ENCODE measurements around the gene SPATA1.

SPATA1 gene

DNA sequence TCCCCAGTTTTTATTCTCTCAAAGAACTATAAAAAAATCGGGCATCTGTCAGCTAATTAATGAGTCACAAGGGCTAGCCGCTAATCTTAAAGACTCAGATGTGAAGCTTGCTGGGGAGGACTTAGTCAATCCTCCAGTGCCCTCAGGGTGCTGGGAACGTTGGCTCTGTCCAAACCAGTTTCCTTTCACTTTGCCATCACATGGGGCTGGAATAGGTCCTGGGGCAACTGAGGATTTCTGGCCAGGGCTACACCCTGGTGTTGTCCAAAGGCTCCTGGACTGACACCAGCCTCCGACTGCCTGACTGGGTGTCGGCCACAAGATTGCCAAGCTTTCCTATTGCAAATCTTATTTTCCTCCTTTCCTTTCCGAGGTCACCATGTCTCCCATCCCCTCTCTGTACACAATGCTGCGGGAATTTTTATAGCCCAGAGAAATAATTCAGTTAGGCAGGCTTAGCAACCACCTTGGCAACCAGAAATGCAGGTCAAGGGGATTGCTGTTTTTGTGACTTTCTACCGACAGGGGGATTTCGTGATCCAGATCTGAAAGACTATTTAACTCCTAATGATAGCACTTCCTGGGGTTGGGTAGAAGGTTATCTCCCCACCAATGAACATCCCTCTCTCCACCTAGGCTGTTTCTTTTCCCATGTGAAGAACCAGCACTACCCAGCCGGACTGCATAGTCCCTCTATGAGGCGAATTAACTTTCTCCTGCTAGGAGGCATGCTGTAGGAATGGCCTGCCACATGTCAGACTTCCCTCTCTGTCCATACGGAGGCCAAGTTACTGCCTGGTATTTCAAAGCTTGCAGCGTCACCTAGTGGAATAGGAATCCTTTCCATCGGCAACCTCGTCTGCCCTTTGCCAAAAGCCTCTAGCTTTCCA lies 98.0 kb downstream of the SPATA1 start:
- Histone ChIP-seq H3K9ac (ENCODE audit: insufficient read length, low read depth) (no peak overlapping the region), H3K36me3 (ENCODE audit: insufficient read depth, insufficient read length, low read length) (no peaks in the 10 kb centered on the region), H3K4me3 (ENCODE audit: insufficient read length, low read depth) (no peak overlapping the region), H3K27me3 (ENCODE audit: insufficient read depth, insufficient read length) (no peaks in the 10 kb centered on the region), H3K9me3 (ENCODE audit: insufficient read depth, low read length) (peaks cover 52% of the 10 kb centered on the region), H3K4me1 (ENCODE audit: insufficient read depth, insufficient read length) (no peaks in the 10 kb centered on the region)
- DNase-seq (ENCODE audit: low read depth, low spot score) = peak; percentile 48
- TF ChIP-seq SUZ12 (IDR thresholded peaks at IDR 0.05; ENCODE audit: extremely low read depth, insufficient read depth, insufficient read length) (no peak), ZNF274 (IDR thresholded peaks at IDR 0.05; ENCODE audit: low read depth, low read length) (no peak), YY1 (IDR thresholded peaks at IDR 0.05; ENCODE audit: insufficient read depth, insufficient read length) (no peak)

DNA sequence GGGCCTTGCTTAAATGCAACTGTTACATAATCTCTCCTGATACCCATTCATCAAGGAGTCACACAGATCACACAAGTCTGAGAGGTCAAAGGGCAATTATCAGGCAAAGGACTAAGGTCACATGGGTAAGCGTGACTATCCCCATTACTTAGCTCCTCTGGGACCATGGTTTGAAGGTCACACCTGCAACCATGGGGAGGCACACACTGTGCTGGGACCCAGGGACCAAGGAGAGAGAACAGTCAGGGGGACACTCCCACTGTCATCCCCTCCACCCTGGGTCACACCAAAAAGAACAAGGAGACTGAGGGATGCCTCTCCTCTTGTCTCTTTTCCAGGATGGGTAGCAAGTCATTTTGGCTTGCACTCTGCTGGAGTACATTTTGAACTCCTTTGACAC lies 99.0 kb downstream of the SPATA1 start:
- no peaks in the 10 kb centered on the region for H3K27me3 ChIP-seq (ENCODE audit: insufficient read depth, insufficient read length)
- no peak overlapping the region for H3K9ac ChIP-seq (ENCODE audit: insufficient read length, low read depth)
- H3K36me3 ChIP-seq (ENCODE audit: insufficient read depth, insufficient read length, low read length) = no peaks in the 10 kb centered on the region
- H3K4me1 ChIP-seq (ENCODE audit: insufficient read depth, insufficient read length) = no peaks in the 10 kb centered on the region
- peaks cover 62% of the 10 kb centered on the region for H3K9me3 ChIP-seq (ENCODE audit: insufficient read depth, low read length)
- DNase-seq (ENCODE audit: low read depth, low spot score) = no peak
- no peak overlapping the region for H3K4me3 ChIP-seq (ENCODE audit: insufficient read length, low read depth)
- TF ChIP-seq ZNF274 (IDR thresholded peaks at IDR 0.05; ENCODE audit: low read depth, low read length) = no peak
- TF ChIP-seq YY1 (IDR thresholded peaks at IDR 0.05; ENCODE audit: insufficient read depth, insufficient read length) = no peak
- TF ChIP-seq SUZ12 (IDR thresholded peaks at IDR 0.05; ENCODE audit: extremely low read depth, insufficient read depth, insufficient read length) = no peak

DNA sequence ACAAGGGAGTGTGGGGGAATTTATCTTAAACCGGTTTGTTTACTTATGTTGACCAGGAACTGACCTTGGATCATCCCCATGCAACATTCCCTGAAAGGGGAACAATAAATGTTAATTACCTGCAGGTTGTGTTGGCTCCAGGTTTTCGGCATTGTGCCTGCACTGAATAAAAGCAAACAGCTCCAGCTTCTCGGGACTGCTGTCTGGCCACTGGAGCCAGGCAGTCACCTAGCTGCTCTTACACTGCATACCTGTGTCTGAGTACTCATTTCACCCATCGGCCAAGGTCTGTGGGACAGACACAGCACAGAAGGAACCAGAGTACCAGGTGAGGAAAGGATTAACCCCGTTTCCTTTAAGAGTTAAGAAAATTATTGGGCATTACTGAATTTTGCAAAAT lies 100.8 kb downstream of the SPATA1 start:
- Histone ChIP-seq H3K9ac (ENCODE audit: insufficient read length, low read depth) (no peak overlapping the region), H3K4me3 (ENCODE audit: insufficient read length, low read depth) (no peak overlapping the region), H3K4me1 (ENCODE audit: insufficient read depth, insufficient read length) (no peaks in the 10 kb centered on the region), H3K36me3 (ENCODE audit: insufficient read depth, insufficient read length, low read length) (no peaks in the 10 kb centered on the region), H3K9me3 (ENCODE audit: insufficient read depth, low read length) (peaks cover 72% of the 10 kb centered on the region), H3K27me3 (ENCODE audit: insufficient read depth, insufficient read length) (no peaks in the 10 kb centered on the region)
- DNase-seq (ENCODE audit: low read depth, low spot score) = no peak
- TF ChIP-seq YY1 (IDR thresholded peaks at IDR 0.05; ENCODE audit: insufficient read depth, insufficient read length) (no peak), ZNF274 (IDR thresholded peaks at IDR 0.05; ENCODE audit: low read depth, low read length) (no peak), SUZ12 (IDR thresholded peaks at IDR 0.05; ENCODE audit: extremely low read depth, insufficient read depth, insufficient read length) (no peak)

DNA sequence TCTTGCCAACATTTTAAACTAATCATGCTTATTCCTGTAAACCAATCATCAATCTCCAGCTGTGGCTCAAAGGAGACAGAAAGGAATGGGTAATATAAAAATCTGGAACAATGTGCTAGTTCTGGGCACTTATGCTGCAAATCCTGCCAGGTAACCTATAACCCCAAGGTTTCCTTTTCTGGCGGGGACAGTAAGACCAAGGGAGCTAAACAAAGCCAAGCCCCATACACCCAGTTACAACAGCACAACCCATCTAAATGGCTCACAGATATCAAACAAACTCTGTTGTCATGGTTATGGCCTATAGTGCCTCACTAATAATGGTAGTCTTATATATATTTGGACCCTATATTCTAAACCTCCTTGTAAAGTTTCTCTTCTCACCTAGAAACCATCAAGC lies 104.9 kb downstream of the SPATA1 start:
- Histone ChIP-seq H3K4me3 (ENCODE audit: insufficient read length, low read depth) (no peak overlapping the region), H3K9me3 (ENCODE audit: insufficient read depth, low read length) (peaks cover 78% of the 10 kb centered on the region), H3K4me1 (ENCODE audit: insufficient read depth, insufficient read length) (no peaks in the 10 kb centered on the region), H3K36me3 (ENCODE audit: insufficient read depth, insufficient read length, low read length) (no peaks in the 10 kb centered on the region), H3K27me3 (ENCODE audit: insufficient read depth, insufficient read length) (no peaks in the 10 kb centered on the region), H3K9ac (ENCODE audit: insufficient read length, low read depth) (no peak overlapping the region)
- DNase-seq (ENCODE audit: low read depth, low spot score) = no peak
- TF ChIP-seq ZNF274 (IDR thresholded peaks at IDR 0.05; ENCODE audit: low read depth, low read length) = no peak
- TF ChIP-seq SUZ12 (IDR thresholded peaks at IDR 0.05; ENCODE audit: extremely low read depth, insufficient read depth, insufficient read length) = no peak

DNA sequence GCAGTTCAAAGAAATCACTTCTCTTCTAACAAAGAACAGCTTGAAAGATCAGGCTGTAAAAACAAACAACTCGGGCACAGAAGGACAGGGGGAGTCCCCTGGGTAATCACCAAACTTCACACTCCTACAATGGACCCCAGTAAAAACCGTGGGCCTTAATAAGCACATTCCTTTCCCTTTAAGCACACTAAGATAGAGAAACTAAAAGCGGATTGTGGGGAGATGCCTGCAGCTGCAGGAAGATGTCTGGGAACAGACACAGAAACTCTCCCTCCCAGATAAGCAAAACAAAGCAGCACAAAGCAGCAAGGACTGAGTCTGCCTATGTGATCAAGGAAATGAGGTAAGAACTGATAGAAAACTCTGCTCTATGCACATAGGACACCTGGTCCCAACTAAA lies 105.6 kb downstream of the SPATA1 start:
- peak; percentile 40 for DNase-seq (ENCODE audit: low read depth, low spot score)
- TF ChIP-seq YY1 (IDR thresholded peaks at IDR 0.05; ENCODE audit: insufficient read depth, insufficient read length) = no peak
- no peak for TF ChIP-seq SUZ12 (IDR thresholded peaks at IDR 0.05; ENCODE audit: extremely low read depth, insufficient read depth, insufficient read length)
- no peak for TF ChIP-seq ZNF274 (IDR thresholded peaks at IDR 0.05; ENCODE audit: low read depth, low read length)
- Histone ChIP-seq H3K9ac (ENCODE audit: insufficient read length, low read depth) (no peak overlapping the region), H3K4me1 (ENCODE audit: insufficient read depth, insufficient read length) (no peaks in the 10 kb centered on the region), H3K9me3 (ENCODE audit: insufficient read depth, low read length) (peaks cover 71% of the 10 kb centered on the region), H3K4me3 (ENCODE audit: insufficient read length, low read depth) (no peak overlapping the region), H3K36me3 (ENCODE audit: insufficient read depth, insufficient read length, low read length) (no peaks in the 10 kb centered on the region), H3K27me3 (ENCODE audit: insufficient read depth, insufficient read length) (no peaks in the 10 kb centered on the region)

DNA sequence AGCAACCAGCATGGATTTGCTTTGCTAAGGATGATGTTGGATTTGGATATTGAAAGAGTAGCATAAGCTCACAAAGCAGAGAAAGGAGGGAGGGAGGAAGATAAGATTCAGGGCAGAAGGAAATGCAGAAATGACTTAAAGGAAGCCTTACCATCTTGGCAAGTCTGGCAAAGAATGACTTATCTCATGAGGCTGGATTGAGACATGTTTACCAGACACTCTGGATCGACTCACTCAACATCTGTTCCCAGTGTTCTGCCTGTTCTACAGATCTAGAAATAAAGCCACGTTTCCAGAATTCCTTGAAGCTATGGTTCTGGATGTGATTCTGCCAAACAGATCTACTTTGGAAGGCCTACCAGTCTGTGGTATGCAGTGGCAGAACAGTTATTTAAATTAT lies 106.8 kb downstream of the SPATA1 start:
- Histone ChIP-seq H3K9ac (ENCODE audit: insufficient read length, low read depth) (no peak overlapping the region), H3K27me3 (ENCODE audit: insufficient read depth, insufficient read length) (no peaks in the 10 kb centered on the region), H3K4me1 (ENCODE audit: insufficient read depth, insufficient read length) (no peaks in the 10 kb centered on the region), H3K36me3 (ENCODE audit: insufficient read depth, insufficient read length, low read length) (no peaks in the 10 kb centered on the region), H3K9me3 (ENCODE audit: insufficient read depth, low read length) (peaks cover 59% of the 10 kb centered on the region), H3K4me3 (ENCODE audit: insufficient read length, low read depth) (no peak overlapping the region)
- TF ChIP-seq SUZ12 (IDR thresholded peaks at IDR 0.05; ENCODE audit: extremely low read depth, insufficient read depth, insufficient read length) (no peak), ZNF274 (IDR thresholded peaks at IDR 0.05; ENCODE audit: low read depth, low read length) (no peak), YY1 (IDR thresholded peaks at IDR 0.05; ENCODE audit: insufficient read depth, insufficient read length) (no peak)
- no peak for DNase-seq (ENCODE audit: low read depth, low spot score)

DNA sequence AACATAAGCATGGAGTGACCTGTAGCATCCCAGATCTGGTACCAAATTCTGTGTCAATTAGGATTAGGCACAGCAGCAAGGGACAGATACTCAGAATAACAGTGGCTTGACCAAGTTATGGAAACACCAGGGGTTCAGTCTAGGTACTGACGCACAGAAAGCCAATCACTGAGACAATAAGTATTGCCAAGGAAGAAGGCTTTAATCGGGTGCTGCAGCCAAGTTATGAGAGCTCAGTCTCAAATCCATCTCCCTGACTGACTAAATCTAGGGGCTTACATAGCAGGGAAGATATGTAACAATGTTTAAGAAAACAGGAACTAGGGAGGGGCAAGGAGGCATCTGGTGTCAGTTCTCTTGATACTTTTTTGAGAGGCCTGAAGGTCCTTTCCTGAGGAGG lies 107.7 kb downstream of the SPATA1 start:
- no peak for DNase-seq (ENCODE audit: low read depth, low spot score)
- Histone ChIP-seq H3K9me3 (ENCODE audit: insufficient read depth, low read length) (peaks cover 51% of the 10 kb centered on the region), H3K4me3 (ENCODE audit: insufficient read length, low read depth) (no peak overlapping the region), H3K4me1 (ENCODE audit: insufficient read depth, insufficient read length) (no peaks in the 10 kb centered on the region), H3K9ac (ENCODE audit: insufficient read length, low read depth) (no peak overlapping the region), H3K27me3 (ENCODE audit: insufficient read depth, insufficient read length) (no peaks in the 10 kb centered on the region), H3K36me3 (ENCODE audit: insufficient read depth, insufficient read length, low read length) (no peaks in the 10 kb centered on the region)
- TF ChIP-seq SUZ12 (IDR thresholded peaks at IDR 0.05; ENCODE audit: extremely low read depth, insufficient read depth, insufficient read length) = no peak
